Bone marrow (tissue), 2 donors: ENCODE data around the gene AMFR.
"Not testable (repeated sequence)": the region's sequence is repeated elsewhere in the genome, so short reads cannot be mapped to it uniquely, and the experiment has no call there.

Source experiments
- DNase-seq, 2 donors: peaks; one replicate each; lab custom pipeline; 2025; lab: John Stamatoyannopoulos, UW

Gene AMFR

DNA sequence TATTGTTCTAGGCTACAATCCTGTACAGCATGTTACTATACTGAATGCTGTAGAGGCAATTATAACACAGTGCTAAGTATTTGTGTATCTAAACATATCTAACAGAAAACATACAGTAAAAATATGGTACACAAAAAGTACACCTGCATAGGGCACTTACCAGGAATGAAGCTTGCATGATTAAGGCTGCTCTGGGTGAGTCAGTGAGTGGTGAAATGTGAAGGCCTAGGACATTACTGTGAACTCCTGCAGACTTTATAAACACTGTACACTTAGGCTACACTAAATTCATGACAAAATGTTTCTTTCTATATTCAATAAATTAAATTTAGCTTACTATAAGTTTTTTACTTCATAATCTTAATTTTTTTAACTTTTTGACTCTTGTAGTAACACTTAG lies 37.1 kb downstream of the AMFR start:
- DNase-seq, result no peak

DNA sequence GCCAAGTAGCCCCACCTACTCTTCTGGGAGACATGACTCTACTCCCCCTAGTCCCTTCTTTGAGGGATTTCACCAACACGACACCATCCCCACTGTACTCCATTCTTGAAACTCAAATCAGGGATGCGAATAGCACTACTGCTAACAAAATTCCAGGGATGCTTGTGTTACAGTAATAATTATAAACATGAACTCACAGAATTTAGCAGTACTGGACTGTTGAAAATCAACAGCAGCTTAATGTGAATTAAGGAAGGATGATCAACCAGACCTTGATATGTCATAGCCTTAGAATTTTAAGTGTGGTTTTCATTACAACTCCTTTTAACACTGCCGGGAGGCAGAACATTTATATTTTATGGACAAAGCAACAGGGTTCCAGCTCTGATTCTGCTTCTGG lies 37.9 kb downstream of the AMFR start:
- no peak for DNase-seq

DNA sequence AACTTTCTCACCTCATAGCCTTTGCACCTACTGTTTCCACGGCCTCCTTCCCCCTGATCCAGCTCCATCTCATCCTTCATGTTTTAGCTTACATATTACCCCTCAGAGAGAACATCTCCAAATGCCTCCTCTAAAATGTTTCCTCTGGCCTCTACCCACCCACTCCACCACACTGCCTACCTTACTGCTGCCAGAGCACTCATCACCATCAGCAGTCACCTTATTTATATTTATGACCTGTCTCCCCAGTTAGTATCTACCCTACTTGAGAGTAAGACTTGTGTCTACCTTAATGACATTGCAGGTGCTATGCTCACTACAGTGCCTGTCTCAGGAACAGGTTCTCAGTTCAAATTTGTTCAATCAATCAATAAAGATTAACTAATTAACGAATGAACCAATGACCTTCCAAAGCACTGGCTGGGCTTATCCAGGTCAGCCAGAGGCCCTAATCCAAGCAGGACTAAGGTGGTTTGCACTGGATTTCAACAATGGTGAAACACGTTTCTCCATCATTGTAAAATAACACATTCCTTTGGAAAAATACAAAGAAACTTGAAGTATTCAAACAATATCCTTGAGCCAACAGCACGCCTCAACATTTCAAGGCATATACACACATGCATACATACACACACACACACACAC lies 41.1 kb downstream of the AMFR start:
- DNase-seq, result no peak

DNA sequence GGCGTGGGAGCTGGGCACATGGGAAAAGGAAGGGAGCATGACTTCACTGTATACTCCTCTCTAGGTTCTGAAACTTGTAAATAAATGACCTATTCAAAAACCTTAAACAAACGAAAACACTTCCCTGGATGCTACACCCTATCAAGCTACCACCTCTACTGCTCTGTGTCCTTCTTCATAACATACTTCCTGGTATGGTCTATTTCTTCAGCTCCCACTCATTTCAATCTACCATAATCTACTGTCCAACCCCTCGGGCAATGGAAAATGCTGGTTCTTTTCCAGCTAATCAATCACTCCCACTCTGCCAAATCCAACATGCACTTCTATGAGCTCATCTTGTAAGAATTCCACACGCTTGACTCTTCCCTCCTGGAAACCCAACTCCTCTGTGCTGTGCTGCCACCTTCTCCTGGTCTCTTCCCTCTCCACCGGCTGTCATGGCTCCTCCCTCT lies 42.4 kb downstream of the AMFR start:
- no peak for DNase-seq

DNA sequence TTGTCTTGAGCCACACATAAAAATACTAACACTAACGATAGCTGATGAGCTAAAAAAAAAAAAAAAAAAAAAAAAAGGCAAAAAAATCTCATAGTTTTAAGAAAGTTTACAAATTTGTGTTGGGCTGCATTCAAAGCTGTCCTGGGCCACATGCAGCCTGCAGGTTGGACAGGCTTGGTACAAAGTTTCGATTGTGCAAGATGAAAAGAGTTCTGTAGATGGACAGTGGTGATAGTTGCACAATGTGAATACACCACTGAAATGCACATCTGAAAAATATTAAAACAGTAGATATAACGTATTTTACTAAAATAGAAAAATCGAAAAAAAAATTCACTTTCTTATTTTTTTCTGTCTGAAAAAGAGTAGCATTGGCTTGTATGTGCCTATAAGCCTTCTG lies 42.9 kb downstream of the AMFR start:
- no peak for DNase-seq

DNA sequence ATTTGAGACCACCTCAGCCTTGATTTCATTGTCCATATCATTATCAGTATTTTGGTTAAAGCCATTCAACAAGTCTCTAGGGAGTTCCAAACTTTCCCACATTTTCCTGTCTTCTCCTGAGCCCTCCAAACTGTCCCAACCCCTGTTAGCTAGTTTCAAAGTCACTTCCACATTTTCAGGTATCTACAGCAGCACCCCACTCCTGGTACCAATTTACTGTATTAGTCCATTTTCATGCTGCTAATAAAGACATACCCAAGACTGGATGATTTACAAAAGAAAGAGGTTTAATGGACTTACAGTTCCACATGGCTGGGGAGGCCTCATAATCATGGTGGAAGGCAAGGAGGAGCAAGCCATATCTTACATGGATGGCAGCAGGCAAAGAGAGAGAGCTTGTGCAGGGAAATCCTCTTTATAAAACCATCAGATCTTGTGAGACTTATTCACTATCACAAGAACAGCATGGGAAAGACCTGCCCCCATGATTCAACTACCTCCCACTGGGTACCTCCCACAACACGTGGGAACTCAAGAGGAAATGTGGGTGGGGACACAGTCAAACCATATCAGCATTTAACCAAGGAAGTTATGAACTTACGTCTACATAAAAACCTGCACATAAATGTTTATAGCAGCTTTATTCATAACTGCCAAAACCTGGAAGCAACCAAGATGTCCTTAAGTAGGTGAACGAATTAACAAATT lies 44.4 kb downstream of the AMFR start:
- DNase-seq, result not testable (repeated sequence)

DNA sequence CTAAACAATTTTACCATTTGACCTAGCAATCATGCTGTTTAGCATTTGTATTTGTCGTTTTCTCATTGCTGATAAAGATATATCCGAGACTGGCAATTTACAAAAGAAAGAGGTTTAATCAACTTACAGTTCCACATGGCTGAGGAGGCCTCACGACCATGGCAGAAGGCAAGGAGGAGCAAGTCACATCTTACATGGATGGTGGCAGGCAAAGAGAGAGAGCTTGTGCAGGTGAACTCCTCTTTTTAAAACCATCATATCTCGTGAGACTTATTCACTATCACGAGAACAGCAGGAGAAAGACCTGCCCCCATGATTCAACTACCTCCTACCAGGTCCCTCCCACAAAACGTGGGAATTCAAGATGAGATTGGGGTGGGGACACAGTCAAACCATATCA lies 46.3 kb downstream of the AMFR start:
- DNase-seq, result not testable (repeated sequence)

DNA sequence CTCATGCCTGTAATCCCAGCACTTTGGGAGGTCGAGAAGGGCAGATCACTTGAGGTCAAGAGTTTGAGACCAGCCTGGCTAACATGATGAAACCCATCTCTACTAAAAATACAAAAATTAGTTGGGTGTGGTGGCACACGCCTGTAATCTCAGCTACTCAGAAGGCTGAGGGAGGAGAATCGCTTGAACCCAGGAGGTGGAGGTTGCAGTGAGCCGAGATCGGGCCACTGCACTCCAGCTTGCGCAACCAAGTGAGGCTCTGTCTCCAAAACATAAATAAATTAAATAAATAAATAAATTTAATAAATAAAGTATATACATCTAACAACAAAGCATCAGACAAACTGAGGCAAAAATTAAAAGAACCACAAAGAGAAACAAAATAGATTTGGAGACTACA lies 49.6 kb downstream of the AMFR start:
- not testable (repeated sequence) for DNase-seq

DNA sequence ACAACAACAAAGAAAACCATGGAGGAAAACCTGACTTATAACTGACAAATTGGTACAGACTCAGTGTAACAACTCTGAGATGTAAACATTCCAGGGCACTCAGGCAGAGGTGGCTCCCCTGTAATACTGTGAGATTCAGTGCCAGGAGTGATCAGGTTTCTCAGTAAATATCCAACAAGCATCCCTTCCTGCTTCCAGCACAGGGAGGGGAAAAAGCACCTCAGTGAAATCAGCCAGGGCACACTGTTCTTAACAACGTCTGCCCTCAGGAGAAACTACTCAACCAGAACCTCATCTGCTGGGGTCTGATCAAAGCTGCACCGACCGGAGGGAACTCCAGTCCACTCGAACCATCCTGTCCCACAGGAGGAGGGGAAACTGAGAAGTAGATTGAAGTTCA lies 52.3 kb downstream of the AMFR start:
- no peak for DNase-seq

DNA sequence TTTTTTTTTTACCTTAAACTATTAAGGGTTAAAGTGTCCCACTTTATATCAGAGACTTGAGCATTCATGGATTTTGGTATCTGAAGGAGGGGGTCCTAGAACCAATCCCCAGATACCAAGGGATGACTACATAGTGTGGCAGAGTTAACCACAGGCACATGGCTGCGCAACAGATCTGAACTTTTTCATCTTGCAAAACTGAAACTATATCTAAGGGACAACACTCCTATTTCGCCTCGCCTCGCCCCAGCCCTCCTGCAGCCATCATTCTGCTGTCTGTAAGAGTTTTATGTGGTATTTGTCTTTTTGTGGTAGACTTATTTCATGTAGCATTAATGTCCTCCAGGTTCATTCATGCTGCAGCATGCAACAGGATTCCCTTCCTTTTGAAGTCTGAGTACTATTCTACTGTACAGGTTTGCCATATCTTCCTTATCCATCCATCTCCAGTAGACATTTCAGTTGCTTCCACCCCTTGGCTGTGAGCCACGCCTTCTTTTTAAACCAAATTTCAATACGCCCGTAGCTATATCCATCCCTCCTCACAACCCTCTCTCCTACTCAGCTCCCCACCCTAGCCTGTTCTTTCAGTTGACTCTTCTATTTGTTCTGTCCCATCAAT lies 53.2 kb downstream of the AMFR start:
- DNase-seq, result no peak

DNA sequence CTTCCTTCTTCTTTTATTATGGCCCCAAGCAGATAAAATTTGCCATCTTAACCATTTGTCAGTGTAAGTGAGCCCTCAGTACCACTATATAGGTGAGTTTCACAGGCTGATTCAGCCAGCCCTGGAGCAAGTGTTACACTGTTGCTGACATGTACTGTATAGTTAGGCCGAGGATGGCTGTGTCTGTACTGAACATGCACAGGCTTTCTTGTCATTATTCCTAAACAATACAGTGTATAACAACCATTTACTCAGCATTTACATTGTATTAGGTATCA lies 53.7 kb downstream of the AMFR start:
- DNase-seq, result no peak

DNA sequence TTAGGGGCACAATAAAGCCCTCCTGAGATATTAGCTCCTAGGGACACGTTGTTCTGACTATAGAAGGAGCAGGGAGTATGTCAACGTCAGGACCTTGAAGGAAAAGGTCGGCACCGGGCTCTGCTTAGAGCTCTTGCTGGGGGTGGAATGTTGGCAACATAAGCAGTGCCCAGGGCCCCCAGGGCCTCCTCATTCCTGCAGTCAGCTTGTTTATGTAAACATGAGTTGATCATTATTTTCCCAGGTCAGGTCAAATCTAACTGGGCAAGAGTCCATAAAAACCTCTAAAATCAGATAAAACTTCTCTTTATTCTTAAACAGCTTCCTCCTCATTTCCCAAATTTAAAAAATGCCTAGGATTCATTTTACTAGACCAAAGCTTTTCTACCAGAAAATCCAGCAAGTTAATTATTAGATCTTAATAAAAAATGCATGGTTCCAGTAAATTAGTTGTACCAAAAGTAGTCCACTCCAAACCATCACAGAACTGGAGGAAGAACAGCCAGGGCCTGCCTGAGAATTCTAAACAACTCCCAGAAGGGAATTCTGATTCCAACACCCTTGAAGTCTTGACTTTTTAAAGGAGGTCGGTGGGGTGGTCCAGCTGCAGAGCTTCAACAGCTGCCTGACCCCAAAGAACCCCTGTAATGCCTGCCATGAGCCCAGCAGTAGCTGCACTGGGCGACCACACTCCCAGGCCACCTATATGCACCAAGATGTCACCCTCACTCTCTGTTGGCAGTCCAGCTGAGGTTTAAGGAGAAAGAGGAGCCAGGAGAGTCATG lies 54.3 kb downstream of the AMFR start:
- no peak for DNase-seq

DNA sequence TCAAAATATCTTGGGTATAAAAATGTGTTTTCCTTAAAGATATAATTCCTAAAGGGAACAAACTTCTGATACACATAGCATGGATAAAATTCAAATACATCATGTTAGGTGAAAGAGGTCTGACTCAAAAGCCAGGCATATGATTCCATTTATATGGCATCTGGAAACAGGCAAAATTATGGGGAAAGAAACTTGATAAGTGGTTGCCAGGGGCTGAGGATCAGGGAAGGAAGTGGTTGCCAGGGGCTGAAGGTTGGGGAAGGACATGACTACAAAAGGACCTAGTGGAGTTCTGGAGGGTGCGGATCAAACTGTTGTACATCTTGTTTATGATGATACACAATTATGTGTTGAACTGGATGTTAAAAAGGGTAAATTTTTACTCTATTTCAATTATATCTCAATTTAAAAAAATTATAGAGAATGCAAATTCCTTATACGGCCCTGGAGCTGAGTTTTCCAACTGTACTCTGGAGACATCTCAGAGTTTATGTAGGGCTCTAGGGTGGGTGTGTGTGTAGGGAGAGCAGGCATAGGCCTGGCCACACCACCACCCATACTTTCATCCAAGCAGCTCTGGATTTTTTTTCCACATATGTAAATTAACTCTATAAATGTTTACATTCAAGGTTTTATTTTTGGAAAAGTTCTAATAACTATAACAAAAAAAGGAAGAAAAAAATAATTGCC lies 55.0 kb downstream of the AMFR start:
- no peak for DNase-seq

DNA sequence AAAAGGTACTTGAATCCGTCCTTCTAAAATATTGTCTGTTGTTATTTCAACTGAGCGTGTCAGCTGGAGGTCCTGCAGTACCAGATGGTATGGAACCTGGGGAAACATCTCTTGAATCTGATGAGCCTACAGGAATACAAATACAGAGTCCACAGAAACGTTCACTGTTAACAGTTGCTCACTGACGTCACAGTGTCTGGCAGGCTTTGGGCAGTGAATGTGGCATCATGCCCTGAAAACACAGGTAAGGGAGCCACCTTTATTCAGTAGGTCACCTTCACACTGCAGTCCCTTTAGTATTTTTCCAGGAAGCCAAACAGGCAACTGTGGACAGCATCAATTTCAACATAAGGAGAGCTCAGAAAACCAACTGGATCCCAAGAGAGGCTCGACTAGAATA lies 56.1 kb downstream of the AMFR start:
- DNase-seq, result no peak

DNA sequence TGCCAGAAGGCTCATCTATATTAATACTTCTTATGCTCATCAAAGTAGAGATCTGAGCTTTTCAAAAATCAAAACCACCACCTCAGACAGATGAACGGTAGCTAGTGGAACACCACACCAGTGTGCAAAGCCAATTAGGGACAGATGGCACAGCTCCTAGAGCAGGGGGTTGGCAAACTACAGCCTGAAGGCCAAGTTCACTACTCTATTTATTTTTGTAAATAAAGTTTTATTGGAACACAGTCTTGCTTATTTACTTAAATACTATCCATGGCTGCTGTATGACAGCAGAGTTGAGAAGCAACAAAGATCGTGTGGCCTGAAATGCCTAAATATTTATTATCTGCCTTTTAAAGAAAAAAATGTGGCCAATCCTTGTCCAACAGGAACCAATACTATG lies 56.8 kb downstream of the AMFR start:
- no peak for DNase-seq

DNA sequence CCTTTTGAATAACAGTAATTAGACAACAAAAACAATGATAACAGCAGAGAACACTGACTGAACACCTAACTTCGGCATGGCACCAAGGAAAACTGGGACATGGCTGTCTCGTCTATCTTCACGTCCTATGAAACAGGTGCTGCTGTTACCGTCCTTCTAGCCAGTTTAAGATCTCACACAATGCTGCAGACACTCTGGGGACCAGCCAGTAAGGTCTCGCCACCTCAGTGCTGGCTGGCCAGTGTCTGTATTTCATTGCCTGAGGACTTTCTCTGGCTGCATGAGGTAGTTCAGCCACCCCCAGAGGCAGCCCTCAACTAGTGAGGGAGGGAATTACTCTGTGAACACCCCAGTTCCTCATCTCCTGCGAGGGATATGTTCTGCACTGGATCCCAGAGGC lies 57.6 kb downstream of the AMFR start:
- DNase-seq, result no peak

DNA sequence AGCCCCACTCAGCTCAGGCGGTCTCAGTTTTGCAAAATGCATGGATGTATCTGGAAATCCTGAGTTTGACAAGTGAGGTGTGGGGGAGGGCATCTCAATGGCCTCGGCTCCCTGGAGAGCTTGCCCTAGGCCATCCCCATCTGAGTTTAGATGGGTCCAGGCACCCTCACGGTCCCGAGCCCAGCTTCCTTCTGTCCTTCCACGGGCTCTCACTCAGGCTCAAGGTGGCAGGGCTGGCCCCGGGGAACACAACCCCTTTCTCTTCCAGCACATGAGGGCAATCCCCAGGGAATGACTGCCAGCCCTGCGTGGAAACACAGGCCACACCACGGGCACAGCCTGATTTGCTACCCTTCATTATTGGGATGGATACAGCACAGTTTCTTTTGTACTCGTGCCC lies 58.4 kb downstream of the AMFR start:
- DNase-seq, result no peak

DNA sequence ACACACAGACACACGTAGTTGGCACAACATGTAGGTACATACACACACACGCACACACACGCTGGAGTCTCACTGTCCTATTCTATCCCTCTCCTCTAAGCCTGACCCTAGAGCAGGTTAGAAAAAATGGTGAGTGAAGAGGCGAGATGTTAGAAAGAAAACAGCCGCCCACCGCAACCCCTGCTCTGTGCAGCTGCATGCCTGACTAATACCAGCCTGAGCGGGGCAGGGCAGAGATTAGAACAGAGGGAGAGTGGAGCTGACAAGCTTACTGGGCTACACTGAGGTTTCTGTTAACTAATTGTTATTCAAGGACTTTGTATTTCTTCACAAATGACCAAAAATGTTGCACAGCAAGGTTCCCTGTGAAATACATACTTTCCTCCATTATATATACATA lies 59.8 kb downstream of the AMFR start:
- DNase-seq, result no peak

DNA sequence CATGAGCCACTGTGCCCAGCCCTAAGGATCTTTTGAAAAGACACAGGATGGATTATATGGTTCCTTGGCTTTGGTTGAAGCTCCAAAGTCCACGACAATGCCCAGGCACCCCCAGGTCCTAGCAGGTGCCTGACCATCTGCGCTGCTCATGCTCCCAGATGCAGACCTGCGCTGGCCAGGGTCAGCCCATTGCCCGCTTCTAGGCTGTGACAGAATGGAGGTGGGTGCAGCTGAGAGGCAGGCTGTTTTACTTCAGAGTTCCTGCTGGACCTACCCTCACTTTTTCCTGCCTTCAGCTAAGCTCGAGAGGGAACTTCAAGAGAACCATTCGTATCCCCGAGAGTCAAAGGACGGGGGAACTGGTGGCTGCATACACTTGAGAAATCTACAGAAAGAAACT lies 60.5 kb downstream of the AMFR start:
- no peak for DNase-seq

DNA sequence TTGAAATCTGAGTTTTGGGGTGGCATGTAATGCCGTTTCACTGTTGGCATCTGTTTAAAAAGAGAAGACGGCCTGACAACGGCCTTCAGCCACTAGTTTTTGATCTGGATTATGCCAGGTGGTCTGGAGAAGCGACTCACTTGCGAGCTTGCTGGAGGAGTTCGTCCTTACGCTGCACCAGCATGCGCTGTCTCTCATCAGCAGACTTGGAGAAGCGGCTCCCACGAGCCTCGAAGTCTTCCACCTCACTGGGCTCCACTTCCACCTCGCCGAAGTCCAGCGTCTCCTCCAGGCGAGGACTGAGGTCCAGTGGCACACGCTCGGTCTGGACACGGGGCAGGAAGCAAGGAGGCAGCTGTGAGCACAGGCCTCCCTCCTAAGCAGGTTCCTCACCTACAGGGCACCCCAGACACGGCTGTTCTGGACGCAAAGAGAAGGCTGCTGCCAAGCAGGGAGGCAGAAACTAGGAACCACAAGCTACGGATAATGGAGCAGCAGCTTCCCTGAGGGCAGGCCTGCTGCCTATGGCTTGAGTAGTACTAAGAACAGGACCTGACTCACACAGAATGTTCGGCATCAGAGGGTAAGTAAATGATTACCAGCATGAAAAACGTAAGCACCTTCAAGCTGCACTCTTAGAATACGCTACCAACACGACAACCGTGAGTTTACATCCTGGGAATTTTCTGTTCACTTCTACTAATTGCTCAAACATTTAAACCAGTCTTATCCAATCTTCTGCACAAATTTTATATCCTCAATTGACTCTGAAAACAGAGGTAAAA lies 61.4 kb downstream of the AMFR start:
- DNase-seq, result no peak

DNA sequence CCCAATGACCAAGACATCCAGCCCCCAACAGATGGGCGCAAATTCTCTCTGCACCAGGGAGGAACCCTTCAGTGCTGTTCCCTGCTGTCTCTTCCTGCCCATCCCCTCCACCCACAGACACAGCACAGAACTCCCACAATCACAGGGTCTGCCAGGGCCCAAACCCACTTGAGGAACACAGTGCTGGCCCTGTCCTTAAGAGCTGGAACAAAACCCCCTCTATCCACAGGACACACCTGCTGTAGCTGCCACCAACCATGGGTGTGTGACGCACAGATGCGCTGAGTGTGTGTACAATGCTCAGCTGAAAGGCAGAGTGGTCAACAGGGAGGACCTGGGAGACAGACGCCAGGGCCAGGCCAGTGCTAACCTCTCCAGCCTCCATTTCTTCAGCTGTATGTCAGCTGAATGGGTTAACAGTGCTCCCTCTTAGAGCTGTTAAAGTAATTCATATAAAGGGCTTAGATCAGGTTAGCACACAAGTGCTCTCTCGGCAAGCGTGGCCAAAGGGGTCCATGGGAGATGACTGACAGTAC lies 62.1 kb downstream of the AMFR start:
- no peak for DNase-seq
